ENCODE results near the gene ZNF423.

Gene ZNF423

GRCh38 chr16:49631187-49632041, 224.5 kb downstream of the ZNF423 start:
- Histone ChIP-seq H3K9me3 (ENCODE audit: control insufficient read depth, low read length) (peaks cover 11% of the 10 kb centered on the region), H3K79me1 (replicated peaks; ENCODE audit: low read length, poor library complexity, severe bottlenecking) (no peaks in the 10 kb centered on the region), H4K91ac (ENCODE audit: low read length) (peak overlapping the region; percentile 19), H3K27ac (ENCODE audit: low read length, poor library complexity, severe bottlenecking) (no peak overlapping the region), H3K36me3 (ENCODE audit: control insufficient read depth in 1 of 2, insufficient read depth in 2 of 2, low read depth in 1 of 2, low read length in 2 of 2) (peaks cover 4 to 12% of the 10 kb centered on the region in 2 experiments), H2AFZ (ENCODE audit: low read depth, low read length) (no peak overlapping the region), H2BK12ac (ENCODE audit: low read length in 2 of 2) (peak overlapping the region; percentile 4 to 46), H3K18ac (ENCODE audit: low read depth in 1 of 2, low read length in 2 of 2) (peak overlapping the region; percentile 34 to 90), H2AK5ac (ENCODE audit: low read length, severe bottlenecking) (no peak overlapping the region), H3K23ac (ENCODE audit: low read length in 2 of 2) (peak overlapping the region in 1 of 2 experiments; percentile 46), H2BK15ac (ENCODE audit: low read depth, poor library complexity, severe bottlenecking) (no peak overlapping the region), H3K9ac (ENCODE audit: low read length) (peak overlapping the region; percentile 24), H2BK5ac (ENCODE audit: low read depth, low read length, poor library complexity, severe bottlenecking) (no peak overlapping the region), H3K4me2 (ENCODE audit: low read length, poor library complexity, severe bottlenecking) (no peak overlapping the region), H3K4me3 (ENCODE audit: insufficient read depth in 1 of 2, low read depth in 1 of 2, low read length in 2 of 2) (no peak overlapping the region), H2BK120ac (ENCODE audit: low read depth, low read length) (no peak overlapping the region), H3K4me1 (ENCODE audit: control insufficient read depth, insufficient read depth, low read depth, low read length) (no peaks in the 10 kb centered on the region), H3K14ac (ENCODE audit: low read length in 2 of 2) (peak overlapping the region in 1 of 2 experiments; percentile 69), H3K27me3 (ENCODE audit: control insufficient read depth in 1 of 2, insufficient read depth in 1 of 2, low read length in 2 of 2) (no peaks in the 10 kb centered on the region), H4K8ac (ENCODE audit: low read length) (peak overlapping the region; percentile 45), H3K4ac (ENCODE audit: low read depth in 1 of 2, low read length in 2 of 2) (peak overlapping the region in 1 of 2 experiments; percentile 70)
- DNase-seq: peak; percentile 58
- 66% methylated on average over 4 of the region's 5 CpGs for WGBS

DNA sequence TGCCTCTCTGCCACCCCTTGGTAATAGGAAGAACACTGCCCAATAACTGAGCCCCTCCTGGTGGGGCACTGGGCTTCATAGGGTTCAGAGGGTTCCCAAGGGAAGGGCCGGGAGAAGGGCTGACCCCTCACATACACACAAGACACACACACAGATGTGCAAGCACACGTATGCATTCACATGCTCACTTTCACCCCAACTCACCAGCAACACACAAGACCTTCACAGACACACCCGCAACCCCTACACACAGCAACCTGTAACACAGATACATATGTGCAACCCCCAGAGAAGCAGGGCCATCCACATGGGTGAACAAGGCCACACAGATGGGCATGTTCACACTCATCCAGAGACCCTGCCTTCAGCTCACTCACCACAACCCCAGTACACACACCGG, 225.1 kb downstream of the ZNF423 start:
- H3K4me1 ChIP-seq (ENCODE audit: control insufficient read depth, insufficient read depth, low read depth, low read length): no peaks in the 10 kb centered on the region
- peaks cover 4 to 6% of the 10 kb centered on the region in 2 experiments for H3K36me3 ChIP-seq (ENCODE audit: control insufficient read depth in 1 of 2, insufficient read depth in 2 of 2, low read depth in 1 of 2, low read length in 2 of 2)
- no peak overlapping the region for H3K4me2 ChIP-seq (ENCODE audit: low read length, poor library complexity, severe bottlenecking)
- peak overlapping the region; percentile 4 to 46 for H2BK12ac ChIP-seq (ENCODE audit: low read length in 2 of 2)
- peak overlapping the region in 1 of 2 experiments; percentile 69 for H3K14ac ChIP-seq (ENCODE audit: low read length in 2 of 2)
- WGBS: 98% methylated on average over 4 of the region's 4 CpGs
- no peak overlapping the region for H2BK15ac ChIP-seq (ENCODE audit: low read depth, poor library complexity, severe bottlenecking)
- no peak overlapping the region for H3K27ac ChIP-seq (ENCODE audit: low read length, poor library complexity, severe bottlenecking)
- H3K23ac ChIP-seq (ENCODE audit: low read length in 2 of 2): peak overlapping the region in 1 of 2 experiments; percentile 46
- peak overlapping the region; percentile 45 for H4K8ac ChIP-seq (ENCODE audit: low read length)
- H2BK120ac ChIP-seq (ENCODE audit: low read depth, low read length): no peak overlapping the region
- no peak overlapping the region for H3K4me3 ChIP-seq (ENCODE audit: insufficient read depth in 1 of 2, low read depth in 1 of 2, low read length in 2 of 2)
- H3K9ac ChIP-seq (ENCODE audit: low read length): no peak overlapping the region
- peaks cover 11% of the 10 kb centered on the region for H3K9me3 ChIP-seq (ENCODE audit: control insufficient read depth, low read length)
- H3K79me1 ChIP-seq (replicated peaks; ENCODE audit: low read length, poor library complexity, severe bottlenecking): no peaks in the 10 kb centered on the region
- H3K4ac ChIP-seq (ENCODE audit: low read depth in 1 of 2, low read length in 2 of 2): peak overlapping the region in 1 of 2 experiments; percentile 70
- DNase-seq: no peak
- H2AFZ ChIP-seq (ENCODE audit: low read depth, low read length): no peak overlapping the region
- no peak overlapping the region for H2BK5ac ChIP-seq (ENCODE audit: low read depth, low read length, poor library complexity, severe bottlenecking)
- peak overlapping the region; percentile 19 for H4K91ac ChIP-seq (ENCODE audit: low read length)
- H2AK5ac ChIP-seq (ENCODE audit: low read length, severe bottlenecking): no peak overlapping the region
- no peaks in the 10 kb centered on the region for H3K27me3 ChIP-seq (ENCODE audit: control insufficient read depth in 1 of 2, insufficient read depth in 1 of 2, low read length in 2 of 2)
- peak overlapping the region; percentile 16 to 90 for H3K18ac ChIP-seq (ENCODE audit: low read depth in 1 of 2, low read length in 2 of 2)

GRCh38 chr16:49629851-49630250, 226.1 kb downstream of the ZNF423 start:
- no peak overlapping the region for H3K14ac ChIP-seq (ENCODE audit: low read length in 2 of 2)
- H2AK5ac ChIP-seq (ENCODE audit: low read length, severe bottlenecking): no peak overlapping the region
- H3K79me1 ChIP-seq (replicated peaks; ENCODE audit: low read length, poor library complexity, severe bottlenecking): no peaks in the 10 kb centered on the region
- H3K4me1 ChIP-seq (ENCODE audit: control insufficient read depth, insufficient read depth, low read depth, low read length): no peaks in the 10 kb centered on the region
- H3K4me2 ChIP-seq (ENCODE audit: low read length, poor library complexity, severe bottlenecking): no peak overlapping the region
- no peak overlapping the region for H3K18ac ChIP-seq (ENCODE audit: low read depth in 1 of 2, low read length in 2 of 2)
- no peak overlapping the region for H4K91ac ChIP-seq (ENCODE audit: low read length)
- no peak overlapping the region for H2BK15ac ChIP-seq (ENCODE audit: low read depth, poor library complexity, severe bottlenecking)
- H2BK5ac ChIP-seq (ENCODE audit: low read depth, low read length, poor library complexity, severe bottlenecking): no peak overlapping the region
- H3K9ac ChIP-seq (ENCODE audit: low read length): no peak overlapping the region
- no peak overlapping the region for H2BK12ac ChIP-seq (ENCODE audit: low read length in 2 of 2)
- H4K8ac ChIP-seq (ENCODE audit: low read length): no peak overlapping the region
- no peak overlapping the region for H3K23ac ChIP-seq (ENCODE audit: low read length in 2 of 2)
- 96% methylated on average over 7 of the region's 7 CpGs for WGBS
- H3K36me3 ChIP-seq (ENCODE audit: control insufficient read depth in 1 of 2, insufficient read depth in 2 of 2, low read depth in 1 of 2, low read length in 2 of 2): no peaks in the 10 kb centered on the region
- peaks cover 11% of the 10 kb centered on the region for H3K9me3 ChIP-seq (ENCODE audit: control insufficient read depth, low read length)
- no peak overlapping the region for H3K27ac ChIP-seq (ENCODE audit: low read length, poor library complexity, severe bottlenecking)
- H3K4ac ChIP-seq (ENCODE audit: low read depth in 1 of 2, low read length in 2 of 2): no peak overlapping the region
- H3K4me3 ChIP-seq (ENCODE audit: insufficient read depth in 1 of 2, low read depth in 1 of 2, low read length in 2 of 2): no peak overlapping the region
- no peak overlapping the region for H2BK120ac ChIP-seq (ENCODE audit: low read depth, low read length)
- H3K27me3 ChIP-seq (ENCODE audit: control insufficient read depth in 1 of 2, insufficient read depth in 1 of 2, low read length in 2 of 2): no peaks in the 10 kb centered on the region
- no peak for DNase-seq
- no peak overlapping the region for H2AFZ ChIP-seq (ENCODE audit: low read depth, low read length)

GRCh38 chr16:49628148-49628547, 227.8 kb downstream of the ZNF423 start:
- H3K36me3 ChIP-seq (ENCODE audit: control insufficient read depth in 1 of 2, insufficient read depth in 2 of 2, low read depth in 1 of 2, low read length in 2 of 2): no peaks in the 10 kb centered on the region

More at GRCh38 chr16:49628148-49628547, 227.8 kb downstream of the ZNF423 start:
- WGBS: 83% methylated on average over 3 of the region's 3 CpGs
- H3K27me3 ChIP-seq (ENCODE audit: control insufficient read depth in 1 of 2, insufficient read depth in 1 of 2, low read length in 2 of 2): no peaks in the 10 kb centered on the region
- no peak overlapping the region for H3K23ac ChIP-seq (ENCODE audit: low read length in 2 of 2)
- no peak overlapping the region for H2BK12ac ChIP-seq (ENCODE audit: low read length in 2 of 2)
- no peak overlapping the region for H2AK5ac ChIP-seq (ENCODE audit: low read length, severe bottlenecking)
- no peak overlapping the region for H2BK120ac ChIP-seq (ENCODE audit: low read depth, low read length)
- no peak overlapping the region for H3K27ac ChIP-seq (ENCODE audit: low read length, poor library complexity, severe bottlenecking)
- H3K79me1 ChIP-seq (replicated peaks; ENCODE audit: low read length, poor library complexity, severe bottlenecking): no peaks in the 10 kb centered on the region
- H3K4me3 ChIP-seq (ENCODE audit: insufficient read depth in 1 of 2, low read depth in 1 of 2, low read length in 2 of 2): no peak overlapping the region
- no peak overlapping the region for H2AFZ ChIP-seq (ENCODE audit: low read depth, low read length)
- H3K9me3 ChIP-seq (ENCODE audit: control insufficient read depth, low read length): peaks cover 11% of the 10 kb centered on the region
- no peak overlapping the region for H3K18ac ChIP-seq (ENCODE audit: low read depth in 1 of 2, low read length in 2 of 2)
- DNase-seq: no peak
- no peak overlapping the region for H4K91ac ChIP-seq (ENCODE audit: low read length)
- H3K9ac ChIP-seq (ENCODE audit: low read length): no peak overlapping the region
- no peak overlapping the region for H4K8ac ChIP-seq (ENCODE audit: low read length)
- no peak overlapping the region for H3K4me2 ChIP-seq (ENCODE audit: low read length, poor library complexity, severe bottlenecking)
- H2BK5ac ChIP-seq (ENCODE audit: low read depth, low read length, poor library complexity, severe bottlenecking): no peak overlapping the region
- no peak overlapping the region for H2BK15ac ChIP-seq (ENCODE audit: low read depth, poor library complexity, severe bottlenecking)
- peaks cover 2% of the 10 kb centered on the region for H3K4me1 ChIP-seq (ENCODE audit: control insufficient read depth, insufficient read depth, low read depth, low read length)
- H3K14ac ChIP-seq (ENCODE audit: low read length in 2 of 2): no peak overlapping the region
- H3K4ac ChIP-seq (ENCODE audit: low read depth in 1 of 2, low read length in 2 of 2): no peak overlapping the region

All from mesenchymal stem cell (in vitro differentiated cells and primary cell).